DOHH2 (cell line): ENCODE results near the gene GAGE12H.

Experiments used
- H3F3A ChIP-seq: fragments of 200-600 bp; sonication (generic), shearing (Covaris generic); 2 replicates; pipeline ENCODE4 v1.6.0; 2016; ENCODE audit warnings: antibody characterized with exemption, mild to moderate bottlenecking; ENCODE audit not compliant: control insufficient read depth, insufficient read depth
- H3K27ac ChIP-seq: fragments of 200-600 bp; sonication (generic); 2 replicates; pipeline ENCODE4 v1.5.1; 2014; ENCODE audit warnings: low read depth, mild to moderate bottlenecking, low read length, moderate library complexity
- H3K27me3 ChIP-seq: fragments of 200-600 bp; sonication (generic); 2 replicates; pipeline ENCODE4 v1.6.1; 2014; ENCODE audit warnings: mild to moderate bottlenecking, low read length, mixed read lengths; ENCODE audit not compliant: control insufficient read depth
- H3K36me3 ChIP-seq: fragments of 200-600 bp; sonication (generic); 2 replicates; pipeline ENCODE4 v1.6.1; 2014; ENCODE audit warnings: mild to moderate bottlenecking, low read length, moderate library complexity, mixed read lengths; ENCODE audit not compliant: control insufficient read depth
- H3K4me1 ChIP-seq: fragments of 200-600 bp; sonication (generic); 2 replicates; pipeline ENCODE4 v1.6.1; 2014; ENCODE audit warnings: mild to moderate bottlenecking, low read length, mixed read lengths; ENCODE audit not compliant: control insufficient read depth
- H3K4me2 ChIP-seq: fragments of 200-600 bp; sonication (generic); 2 replicates; pipeline ENCODE4 v1.6.0; 2014; ENCODE audit warnings: mild to moderate bottlenecking, low read length, moderate library complexity
- H3K4me3 ChIP-seq: fragments of 200-600 bp; sonication (generic); 2 replicates; pipeline ENCODE4 v1.5.1; 2014; ENCODE audit warnings: mild to moderate bottlenecking, low read length, mixed read lengths
- H3K79me2 ChIP-seq: fragments of 200-600 bp; sonication (generic); 2 replicates; pipeline ENCODE4 v1.6.1; 2014; ENCODE audit warnings: mild to moderate bottlenecking, low read length, mixed read lengths; ENCODE audit not compliant: control insufficient read depth
- H3K9me2 ChIP-seq: fragments of 200-600 bp; sonication (generic); replicated peaks from 2 replicates; pipeline ENCODE4 v1.6.1; 2014; ENCODE audit warnings: mild to moderate bottlenecking, low read length, mixed read lengths; ENCODE audit not compliant: control insufficient read depth
- H3K9me3 ChIP-seq: fragments of 200-600 bp; sonication (generic); 2 replicates; pipeline ENCODE4 v1.6.1; 2014; ENCODE audit warnings: antibody characterized with exemption, low read length, mixed read lengths; ENCODE audit not compliant: control insufficient read depth, insufficient read depth
- H4K20me1 ChIP-seq: fragments of 200-600 bp; sonication (generic); 2 replicates; pipeline ENCODE4 v1.6.0; 2014; ENCODE audit warnings: low read depth, mild to moderate bottlenecking, antibody characterized with exemption, low read length, moderate library complexity; ENCODE audit not compliant: control insufficient read depth, insufficient read depth
- EZH2phosphoT487 ChIP-seq: fragments of 200-600 bp; sonication (generic); IDR thresholded peaks from 2 replicates; pipeline ENCODE4 v1.6.1; 2017; ENCODE audit warnings: borderline replicate concordance, mild to moderate bottlenecking, antibody characterized with exemption, low read length, moderate library complexity, mixed read lengths
- TF ChIP-seq, protein P1 (sequence below): fragments of 200-600 bp; sonication (generic); IDR thresholded peaks from one replicate; pipeline ENCODE4 v1.5.1; 2014; ENCODE audit warnings: antibody characterized with exemption, mild to moderate bottlenecking, low read depth, low read length; ENCODE audit not compliant: poor library complexity, severe bottlenecking

The GAGE12H gene

DNA sequence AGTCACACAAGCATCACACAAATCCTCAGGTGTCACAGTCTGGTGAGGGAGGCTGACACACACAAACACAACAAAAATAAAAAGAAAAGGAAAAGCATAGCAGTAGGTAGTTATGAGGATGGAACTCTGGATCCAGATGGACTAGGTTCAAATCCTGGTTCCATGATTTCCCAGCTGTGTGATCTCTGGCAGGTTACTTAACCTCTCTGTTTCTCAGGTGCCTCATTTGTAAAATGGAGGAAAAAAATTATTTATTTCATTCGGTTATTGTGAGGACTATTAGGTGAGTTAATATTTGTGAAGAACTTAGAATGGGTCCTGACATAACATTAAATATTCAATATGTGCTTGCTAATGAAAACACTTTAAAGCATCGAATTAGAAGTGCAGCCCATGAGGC, 38.8 kb downstream of the GAGE12H start:
- Histone ChIP-seq H3K4me1 (no peaks in the 10 kb centered on the region), H4K20me1 (no peaks in the 10 kb centered on the region), H3F3A (no peaks in the 10 kb centered on the region), H3K79me2 (no peaks in the 10 kb centered on the region), H3K36me3 (no peaks in the 10 kb centered on the region), H3K4me3 (no peak overlapping the region), H3K27ac (no peak overlapping the region), H3K9me2 (no peaks in the 10 kb centered on the region), H3K27me3 (no peaks in the 10 kb centered on the region), H3K4me2 (no peak overlapping the region), H3K9me3 (no peaks in the 10 kb centered on the region)
- TF ChIP-seq EZH2phosphoT487: no peak
- TF ChIP-seq, protein P1, sequence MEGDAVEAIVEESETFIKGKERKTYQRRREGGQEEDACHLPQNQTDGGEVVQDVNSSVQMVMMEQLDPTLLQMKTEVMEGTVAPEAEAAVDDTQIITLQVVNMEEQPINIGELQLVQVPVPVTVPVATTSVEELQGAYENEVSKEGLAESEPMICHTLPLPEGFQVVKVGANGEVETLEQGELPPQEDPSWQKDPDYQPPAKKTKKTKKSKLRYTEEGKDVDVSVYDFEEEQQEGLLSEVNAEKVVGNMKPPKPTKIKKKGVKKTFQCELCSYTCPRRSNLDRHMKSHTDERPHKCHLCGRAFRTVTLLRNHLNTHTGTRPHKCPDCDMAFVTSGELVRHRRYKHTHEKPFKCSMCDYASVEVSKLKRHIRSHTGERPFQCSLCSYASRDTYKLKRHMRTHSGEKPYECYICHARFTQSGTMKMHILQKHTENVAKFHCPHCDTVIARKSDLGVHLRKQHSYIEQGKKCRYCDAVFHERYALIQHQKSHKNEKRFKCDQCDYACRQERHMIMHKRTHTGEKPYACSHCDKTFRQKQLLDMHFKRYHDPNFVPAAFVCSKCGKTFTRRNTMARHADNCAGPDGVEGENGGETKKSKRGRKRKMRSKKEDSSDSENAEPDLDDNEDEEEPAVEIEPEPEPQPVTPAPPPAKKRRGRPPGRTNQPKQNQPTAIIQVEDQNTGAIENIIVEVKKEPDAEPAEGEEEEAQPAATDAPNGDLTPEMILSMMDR: no peak

DNA sequence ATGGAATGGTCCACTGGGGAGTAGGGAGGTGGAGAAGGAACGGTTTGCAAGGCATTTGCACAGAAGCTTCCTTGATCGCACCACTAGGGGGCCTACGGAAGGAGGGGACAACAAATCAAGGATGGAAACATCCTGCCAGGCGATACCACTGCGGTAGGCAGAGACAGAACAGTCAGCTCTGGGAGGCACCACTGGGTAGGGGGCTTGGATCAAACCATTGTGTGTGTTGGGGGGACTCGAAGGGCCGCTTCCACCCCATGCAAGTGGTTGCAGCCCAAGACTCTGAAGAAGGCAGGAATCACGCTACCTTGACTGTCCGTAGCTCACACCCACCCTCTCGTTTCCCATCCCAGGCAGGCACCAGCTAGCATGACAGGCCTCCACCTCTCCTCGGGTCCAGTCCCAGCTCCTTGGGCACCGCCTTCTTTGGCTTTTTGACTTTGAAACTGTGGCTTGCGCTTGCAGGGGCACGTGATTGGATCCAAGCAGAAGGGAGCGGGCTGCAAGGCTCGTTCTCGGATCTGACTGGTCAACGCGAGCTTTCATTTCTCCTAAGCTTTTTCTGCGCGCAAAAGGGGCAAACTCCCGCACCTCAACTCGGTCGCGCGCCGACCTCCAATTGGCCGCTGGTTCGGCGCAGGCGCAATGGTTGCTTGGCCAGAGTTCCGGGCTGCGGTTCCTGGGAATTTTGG, 47.5 kb downstream of the GAGE12H start:
- Histone ChIP-seq H3F3A (no peaks in the 10 kb centered on the region), H3K4me2 (no peak overlapping the region), H3K9me3 (no peaks in the 10 kb centered on the region), H3K27ac (no peak overlapping the region), H3K4me3 (no peak overlapping the region), H4K20me1 (no peaks in the 10 kb centered on the region), H3K36me3 (no peaks in the 10 kb centered on the region), H3K27me3 (no peaks in the 10 kb centered on the region), H3K79me2 (no peaks in the 10 kb centered on the region), H3K9me2 (no peaks in the 10 kb centered on the region), H3K4me1 (no peaks in the 10 kb centered on the region)
- TF ChIP-seq EZH2phosphoT487: no peak
- TF ChIP-seq, protein P1: peak; percentile 38
